HG02642 (cell line): Measurements from ENCODE around the gene CGB5.

Source experiments
- ATAC-seq: cut with Tn5 transposase; IDR thresholded peaks from one replicate; pipeline ENCODE4 v1.9.1; 2021; ENCODE audit warnings: mild to moderate bottlenecking; ENCODE audit not compliant: unreplicated experiment, poor library complexity

Gene CGB5

GRCh38 chr19:49085020-49085867 lies 41.6 kb downstream of the CGB5 start, which contains the start of gene SNRNP70:
TSS of gene SNRNP70 (plus strand) at chr19:49085451. CDS start at chr19:49086415, 964 bp downstream.
- ATAC-seq: peak; percentile 89

DNA sequence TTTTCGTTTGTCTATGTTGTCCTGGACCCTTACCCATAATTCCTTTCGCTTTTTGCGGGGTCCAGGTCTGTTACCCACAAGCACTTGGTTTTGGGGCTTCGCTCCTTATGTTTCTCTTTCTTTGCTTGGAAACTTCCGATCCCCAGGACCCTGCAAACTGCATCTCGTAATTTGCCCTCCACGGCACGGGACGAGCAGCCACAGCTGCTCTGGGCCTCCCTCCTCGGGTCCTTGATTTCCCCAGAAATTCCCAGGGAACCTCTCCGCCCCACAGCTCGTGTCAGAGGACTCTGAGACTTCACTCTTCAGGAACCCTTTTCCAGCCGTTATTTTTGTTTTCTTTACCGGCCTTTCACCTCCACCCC lies 42.2 kb downstream of the CGB5 start:
- no peak for ATAC-seq

- no peak for ATAC-seq
Measured at GRCh38 chr19:49086296-49086695, 42.6 kb downstream of the CGB5 start.

- ATAC-seq: no peak
Measured at GRCh38 chr19:49091391-49092038, 47.9 kb downstream of the CGB5 start.

DNA sequence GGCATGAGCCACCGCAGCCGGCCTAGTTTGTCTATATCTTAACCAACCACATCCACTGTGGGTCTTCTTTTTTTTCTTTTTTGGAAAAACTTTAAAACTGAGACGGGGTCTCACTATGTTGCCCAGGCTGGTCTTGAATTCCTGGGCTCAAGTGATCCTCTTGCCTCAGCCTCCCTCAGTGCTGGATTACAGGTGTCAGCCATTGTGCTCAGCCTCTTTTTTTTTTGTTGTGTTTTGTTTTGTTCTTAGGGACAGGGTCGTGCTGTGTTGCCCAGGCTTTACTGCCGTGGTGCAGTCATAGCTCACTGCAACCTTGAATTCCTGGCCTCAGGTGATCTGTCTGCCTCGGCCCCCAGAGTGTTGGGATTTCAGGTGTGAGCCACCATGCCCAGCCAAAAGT lies 49.0 kb downstream of the CGB5 start:
- ATAC-seq: no peak
